HG02870 (cell line): Measurements from ENCODE around the gene ROR1.

ENCODE experiments used
- ATAC-seq: cut with Tn5 transposase; IDR thresholded peaks from one replicate; pipeline ENCODE4 v1.9.1; 2021; ENCODE audit warnings: mild to moderate bottlenecking, moderate library complexity; ENCODE audit not compliant: unreplicated experiment

Gene ROR1

GRCh38 chr1:63924600-63924999 is 150.8 kb downstream of the ROR1 start:
- no peak for ATAC-seq

- ATAC-seq: no peak
Observed at GRCh38 chr1:63928186-63929105, 154.6 kb downstream of the ROR1 start.

- no peak for ATAC-seq
Observed at GRCh38 chr1:63929106-63929478, 155.3 kb downstream of the ROR1 start.

GRCh38 chr1:63931468-63931867 is 157.7 kb downstream of the ROR1 start:
- no peak for ATAC-seq

GRCh38 chr1:63934697-63935096 is 160.9 kb downstream of the ROR1 start:
- ATAC-seq: no peak

DNA sequence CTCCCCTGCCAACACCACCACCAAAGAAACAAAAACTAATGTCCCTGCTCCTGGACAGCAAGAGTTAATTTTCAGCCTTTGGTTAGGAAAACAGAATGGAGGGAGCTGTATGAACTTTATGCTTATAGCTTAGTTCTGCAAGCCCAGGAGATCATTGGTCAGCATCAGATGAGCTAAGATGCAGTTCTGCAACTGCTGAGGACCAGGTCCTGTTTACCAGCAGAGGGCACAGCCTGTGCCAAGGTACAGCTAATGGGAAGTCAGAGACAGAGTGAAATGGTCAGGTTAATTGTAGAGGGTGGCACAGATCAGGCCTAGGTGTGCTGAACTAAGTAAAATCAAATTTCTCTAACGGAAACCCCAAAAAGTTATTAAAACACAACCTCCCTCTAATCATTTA is 161.3 kb downstream of the ROR1 start:
- ATAC-seq: no peak

- no peak for ATAC-seq
Observed at GRCh38 chr1:63935553-63935952, 161.7 kb downstream of the ROR1 start.

DNA sequence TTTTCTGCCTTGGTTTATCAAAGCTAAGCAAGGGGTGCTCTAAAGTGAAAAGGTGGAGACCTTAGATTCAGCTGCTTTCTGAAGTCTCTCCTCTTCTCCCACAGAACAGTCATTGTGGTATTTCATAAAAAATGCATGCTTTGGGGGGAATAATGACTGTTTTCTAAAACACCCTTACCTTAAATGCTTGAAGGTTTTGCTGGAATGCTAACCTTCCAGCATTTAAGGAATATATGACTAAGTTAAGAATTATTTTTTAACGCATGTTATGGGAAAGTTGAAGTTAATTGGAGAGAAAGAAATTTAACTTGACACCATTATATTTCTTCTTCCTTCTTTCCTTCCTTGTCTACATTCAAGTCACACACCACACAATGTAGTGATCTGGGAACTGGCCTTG is 162.5 kb downstream of the ROR1 start:
- no peak for ATAC-seq

DNA sequence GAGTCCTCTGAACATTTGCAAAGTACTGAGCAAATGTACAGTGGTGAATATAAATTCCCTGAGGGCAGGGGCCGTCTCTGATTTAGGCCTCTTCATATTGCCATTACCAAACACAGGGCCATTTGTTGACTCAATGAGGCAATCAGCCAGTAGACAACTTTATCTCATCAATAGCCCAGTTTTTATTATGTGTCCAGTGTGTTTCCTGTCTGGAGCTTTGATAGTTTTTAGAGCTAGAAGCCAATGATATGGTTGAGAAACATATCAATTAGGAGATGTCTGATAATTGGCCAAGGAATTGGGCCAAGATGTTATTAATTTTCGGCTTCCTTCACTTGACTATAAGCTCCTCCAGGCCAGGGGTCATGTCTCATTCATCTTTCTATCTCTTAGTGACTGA is 163.0 kb downstream of the ROR1 start:
- ATAC-seq: no peak

DNA sequence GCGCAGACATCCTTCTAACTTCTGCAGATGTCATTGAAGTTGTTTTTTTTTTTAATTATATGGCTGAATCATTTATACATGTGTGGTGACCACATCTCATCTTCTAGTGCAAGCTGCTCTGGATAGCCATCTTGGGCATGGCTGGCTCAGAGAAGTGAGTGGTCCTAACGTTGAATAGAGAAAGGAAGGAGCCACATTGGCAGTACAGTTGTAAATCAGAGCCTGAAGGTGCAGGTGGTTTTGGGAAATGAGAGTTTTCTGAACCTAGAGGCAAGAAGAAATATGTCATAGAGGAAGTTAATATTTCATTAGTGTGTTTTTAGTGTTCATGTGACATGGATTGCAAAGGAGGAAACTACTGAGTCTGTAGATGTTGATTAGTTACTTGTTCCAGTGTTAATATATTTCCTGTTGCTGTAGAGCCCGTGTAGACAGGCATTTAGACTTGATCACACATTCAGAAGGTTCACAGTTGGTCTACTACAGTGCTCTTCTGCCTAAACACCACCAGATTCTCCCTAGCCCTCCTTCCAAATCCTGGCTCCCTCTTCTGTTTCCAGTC is 163.7 kb downstream of the ROR1 start:
- no peak for ATAC-seq

DNA sequence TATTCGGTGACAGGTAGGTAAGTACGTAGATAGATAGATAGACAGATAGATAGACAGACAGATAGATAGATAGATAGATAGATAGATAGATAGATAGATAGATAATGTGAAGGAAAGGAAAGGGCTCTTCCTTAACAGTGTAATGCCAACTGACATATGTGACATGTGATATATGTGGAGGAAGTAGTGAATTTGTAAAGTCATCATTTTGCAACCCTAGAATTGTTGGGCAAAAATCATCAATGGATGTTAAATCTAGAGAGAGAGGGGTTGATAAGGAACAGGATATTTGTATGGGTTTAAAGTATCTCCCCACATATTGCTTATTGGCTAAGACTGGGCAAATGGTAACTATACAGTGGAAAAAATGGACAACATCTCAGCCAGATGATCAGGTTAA is 166.6 kb downstream of the ROR1 start:
- ATAC-seq: no peak

GRCh38 chr1:63943393-63943792 is 169.6 kb downstream of the ROR1 start:
- no peak for ATAC-seq

DNA sequence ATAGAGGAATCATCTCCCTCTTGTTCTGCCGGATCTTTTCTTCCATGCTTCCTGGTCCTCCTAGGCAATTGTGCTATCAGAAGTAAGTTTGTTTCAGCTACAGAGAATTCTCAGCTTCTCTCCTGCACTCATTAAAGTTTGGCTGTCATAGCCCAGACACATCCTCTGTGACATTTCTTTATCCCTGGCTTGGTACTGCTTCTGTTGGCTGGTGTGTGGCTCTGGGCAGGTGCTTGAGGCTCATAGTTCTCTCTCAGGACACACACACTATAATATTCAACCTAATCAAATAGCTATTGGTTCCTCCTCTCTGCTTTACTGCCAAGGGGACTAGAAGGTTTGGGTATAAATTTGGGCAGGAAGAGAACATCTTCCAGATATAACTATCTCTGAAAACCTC is 172.1 kb downstream of the ROR1 start:
- ATAC-seq: no peak

DNA sequence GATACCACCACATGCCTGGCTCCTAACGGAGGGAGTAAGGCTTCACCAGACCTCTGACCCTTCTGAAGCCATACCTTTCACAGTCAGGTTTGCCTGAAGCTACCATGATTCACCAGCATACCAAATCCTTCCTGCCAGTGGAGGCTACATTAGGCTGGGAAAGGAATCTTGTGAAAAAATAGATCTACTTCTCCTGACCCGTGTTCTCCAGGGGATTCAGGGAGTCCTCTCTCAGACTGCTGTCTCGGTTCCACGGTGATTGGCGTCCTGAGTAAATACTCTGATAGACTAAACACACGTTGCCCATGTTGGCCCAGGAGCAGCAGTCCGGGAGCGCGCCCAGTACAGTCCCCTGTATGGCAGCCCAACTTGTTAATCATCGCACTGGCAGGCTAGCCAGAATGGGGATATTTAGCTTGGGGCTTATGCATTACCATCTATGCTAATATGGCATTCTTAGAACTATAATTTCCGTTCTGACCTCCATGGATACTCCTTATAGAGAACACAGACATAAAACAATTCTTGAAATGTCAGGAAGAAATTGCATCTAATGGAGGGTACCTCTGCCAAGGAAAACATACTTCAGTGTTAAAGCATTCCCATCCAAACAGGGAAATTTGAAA is 173.2 kb downstream of the ROR1 start:
- no peak for ATAC-seq

GRCh38 chr1:63947904-63948303 is 174.1 kb downstream of the ROR1 start:
- no peak for ATAC-seq

- ATAC-seq: no peak
Observed at GRCh38 chr1:63950023-63950422, 176.2 kb downstream of the ROR1 start.

- no peak for ATAC-seq
Observed at GRCh38 chr1:63951059-63951946, 177.5 kb downstream of the ROR1 start.

DNA sequence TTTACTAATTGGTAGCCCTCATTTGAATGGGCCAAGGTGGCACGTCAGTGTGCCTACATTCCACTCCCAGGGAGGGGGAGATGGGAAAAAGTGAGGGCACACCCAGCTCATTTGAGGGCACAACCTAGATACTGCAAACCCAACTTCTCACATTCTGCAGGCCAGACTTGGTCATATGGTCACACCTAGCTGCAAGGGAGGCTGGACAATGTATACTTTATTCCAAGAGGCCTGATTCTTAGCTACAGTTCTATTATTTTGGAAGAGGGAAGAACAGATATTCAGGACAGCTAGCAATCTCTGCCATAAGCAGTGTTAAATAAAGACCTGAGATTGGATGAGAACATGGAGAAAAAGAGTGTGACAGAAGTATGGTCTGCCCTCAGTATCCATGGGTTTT is 180.4 kb downstream of the ROR1 start:
- no peak for ATAC-seq

DNA sequence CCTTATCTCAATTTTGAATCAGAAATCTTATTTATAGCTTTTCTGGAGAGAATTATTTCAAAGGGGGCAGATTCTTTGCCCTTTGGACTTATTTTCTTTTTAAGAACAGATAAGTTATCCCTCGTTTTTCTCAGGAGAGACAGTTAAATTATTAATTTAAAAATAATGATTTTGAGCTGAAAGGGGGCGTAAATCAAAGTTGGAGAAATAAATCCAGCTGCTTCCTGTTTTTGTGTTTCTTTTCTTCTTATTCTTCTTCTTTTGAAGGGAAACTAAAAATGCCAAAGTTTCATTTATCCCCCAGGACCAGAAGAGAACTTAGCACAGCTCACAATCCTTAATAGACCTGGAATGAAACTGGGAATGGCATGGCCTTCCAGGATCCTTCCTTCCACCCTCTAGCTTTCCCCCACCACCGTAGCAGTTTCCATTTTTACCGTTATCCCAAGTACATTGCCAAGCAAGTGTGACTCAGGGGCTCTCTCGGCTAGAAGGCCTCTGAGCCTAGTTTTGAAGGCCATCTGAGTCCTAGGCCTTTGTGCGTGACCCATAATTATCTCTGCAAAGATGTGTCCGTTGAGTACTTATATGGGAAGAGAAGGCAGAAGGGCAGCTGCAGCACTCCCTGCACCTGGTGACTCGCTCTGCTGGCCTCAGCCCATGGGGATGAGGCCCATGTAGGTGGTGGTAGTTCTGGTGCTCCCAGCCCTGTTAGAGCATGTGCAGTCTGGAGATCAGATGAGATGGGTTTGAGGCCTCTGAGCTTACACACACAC is 181.7 kb downstream of the ROR1 start:
- ATAC-seq: no peak

DNA sequence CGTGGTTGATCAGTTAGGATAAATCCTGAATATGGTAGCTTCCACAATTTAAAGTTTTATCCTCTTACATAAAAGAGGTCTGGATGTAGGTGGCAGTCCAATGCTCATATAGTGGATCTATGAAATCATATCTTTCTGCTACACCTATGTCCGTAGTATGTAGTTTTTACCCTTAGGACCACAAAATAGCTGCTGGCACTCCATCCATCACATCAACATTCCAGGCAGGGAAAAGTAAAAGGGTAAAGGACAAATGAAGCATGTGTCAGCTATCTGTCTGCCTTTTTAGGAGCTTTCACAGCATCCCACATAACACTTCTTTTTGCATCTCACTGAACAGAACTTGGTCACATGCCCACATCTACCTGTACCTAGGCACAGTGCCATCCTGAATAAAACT is 184.7 kb downstream of the ROR1 start:
- no peak for ATAC-seq
